Gastroesophageal sphincter (tissue), 3 donors: ENCODE data around the gene PCK1.

Source experiments
- CTCF ChIP-seq, 4 experiments: fragments of 200-600 bp in 2 of 4; fragments of 450-650 bp in 2 of 4; sonication (generic) in 1 of 4; IDR thresholded peaks; one replicate each; pipeline ENCODE4 v1.5.1; 2017 to 2019; ENCODE audit warnings: antibody characterized with exemption in 4 of 4, mild to moderate bottlenecking in 2 of 4, moderate library complexity in 2 of 4
- POLR2A ChIP-seq, 2 donors: fragments of 450-650 bp; IDR thresholded peaks; one replicate each; pipeline ENCODE4 v1.6.1; 2017; ENCODE audit warnings: antibody characterized with exemption in 2 of 2, mild to moderate bottlenecking in 2 of 2, moderate library complexity in 1 of 2
- POLR2AphosphoS5 ChIP-seq: sonication (generic); formaldehyde crosslinking; IDR thresholded peaks from one replicate; pipeline ENCODE4 v1.6.1; 2017; ENCODE audit warnings: antibody characterized with exemption

- no peak for TF ChIP-seq POLR2AphosphoS5
- no peak for TF ChIP-seq CTCF (IDR thresholded peaks at IDR 0.05)
- no peak for TF ChIP-seq POLR2A (IDR thresholded peaks at IDR 0.05)
Measured at GRCh38 chr20:57577679-57578475, 17.0 kb downstream of the PCK1 start.
